ENCODE data around the gene PATJ.
A peak's percentile ranks its signal among the peaks of the same experiment; 100 is the strongest.

PATJ gene

GRCh38 chr1:62187548-62187947 is 445.3 kb downstream of the PATJ start:
- no peak for TF ChIP-seq CTCF (IDR thresholded peaks at IDR 0.05; ENCODE audit: insufficient read depth, missing control alignments)
- DNase-seq (ENCODE audit: insufficient read length, low spot score) (no peak), FAIRE-seq (no peak)

- DNase-seq (ENCODE audit: insufficient read length, low spot score) (no peak), FAIRE-seq (no peak)
- no peak for TF ChIP-seq CTCF (IDR thresholded peaks at IDR 0.05; ENCODE audit: insufficient read depth, missing control alignments)
These were observed 445.8 kb downstream of the PATJ start for GRCh38 chr1:62188111-62188510.

GRCh38 chr1:62194651-62195544 is 452.6 kb downstream of the PATJ start, which contains the start of gene L1TD1:
TSS of gene L1TD1 (plus strand) at chr1:62194849. CDS start at chr1:62206629, 11,780 bp downstream.
- FAIRE-seq (no peak), DNase-seq (ENCODE audit: insufficient read length, low spot score) (no peak)
- TF ChIP-seq CTCF (IDR thresholded peaks at IDR 0.05; ENCODE audit: insufficient read depth, missing control alignments) = no peak

- no peak for TF ChIP-seq CTCF (IDR thresholded peaks at IDR 0.05; ENCODE audit: insufficient read depth, missing control alignments)
- DNase-seq (ENCODE audit: insufficient read length, low spot score) = peak; percentile 87
- FAIRE-seq = no peak
These were observed 453.9 kb downstream of the PATJ start for GRCh38 chr1:62196086-62196690.

- TF ChIP-seq CTCF (IDR thresholded peaks at IDR 0.05; ENCODE audit: insufficient read depth, missing control alignments) = no peak
- FAIRE-seq = no peak
- DNase-seq (ENCODE audit: insufficient read length, low spot score) = no peak
These were observed 455.9 kb downstream of the PATJ start for GRCh38 chr1:62198069-62198780.

- FAIRE-seq (no peak), DNase-seq (ENCODE audit: insufficient read length, low spot score) (no peak)
- no peak for TF ChIP-seq CTCF (IDR thresholded peaks at IDR 0.05; ENCODE audit: insufficient read depth, missing control alignments)
These were observed 456.5 kb downstream of the PATJ start for GRCh38 chr1:62198781-62199125.
